ENCODE measurements around the gene RNASEH2B.

DNA sequence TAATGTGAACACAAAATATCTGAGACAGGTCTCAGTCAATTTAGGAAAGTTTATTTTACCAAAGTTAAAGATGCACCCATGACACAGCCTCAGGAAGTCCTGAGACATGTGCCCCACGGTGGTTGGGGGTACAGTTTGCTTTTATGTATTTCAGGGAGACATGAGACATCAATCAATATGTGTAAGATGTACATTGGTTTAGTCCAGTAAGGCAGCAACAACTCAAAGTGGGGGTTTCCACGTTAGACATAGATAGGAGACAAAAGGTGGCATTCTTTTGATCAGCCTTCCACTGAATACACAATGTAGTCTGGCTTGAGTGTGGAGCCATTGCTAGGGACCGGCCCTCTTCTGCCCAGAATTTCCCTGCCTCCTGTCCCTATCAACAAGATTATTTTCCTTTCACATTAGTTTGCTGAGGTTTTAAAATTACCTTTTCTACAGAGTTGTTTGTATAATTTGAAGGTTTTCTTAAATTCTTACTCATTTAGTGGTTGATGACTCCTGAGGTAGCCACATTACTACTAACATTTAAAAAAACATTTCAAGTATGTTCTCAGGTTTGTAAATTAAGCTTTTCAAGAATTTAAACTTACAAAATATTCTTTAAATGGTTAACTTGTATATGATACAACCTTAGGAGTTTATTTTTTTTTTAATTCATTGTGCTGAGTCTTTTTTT is 33.2 kb downstream of the RNASEH2B start:
- TF ChIP-seq, protein P1, sequence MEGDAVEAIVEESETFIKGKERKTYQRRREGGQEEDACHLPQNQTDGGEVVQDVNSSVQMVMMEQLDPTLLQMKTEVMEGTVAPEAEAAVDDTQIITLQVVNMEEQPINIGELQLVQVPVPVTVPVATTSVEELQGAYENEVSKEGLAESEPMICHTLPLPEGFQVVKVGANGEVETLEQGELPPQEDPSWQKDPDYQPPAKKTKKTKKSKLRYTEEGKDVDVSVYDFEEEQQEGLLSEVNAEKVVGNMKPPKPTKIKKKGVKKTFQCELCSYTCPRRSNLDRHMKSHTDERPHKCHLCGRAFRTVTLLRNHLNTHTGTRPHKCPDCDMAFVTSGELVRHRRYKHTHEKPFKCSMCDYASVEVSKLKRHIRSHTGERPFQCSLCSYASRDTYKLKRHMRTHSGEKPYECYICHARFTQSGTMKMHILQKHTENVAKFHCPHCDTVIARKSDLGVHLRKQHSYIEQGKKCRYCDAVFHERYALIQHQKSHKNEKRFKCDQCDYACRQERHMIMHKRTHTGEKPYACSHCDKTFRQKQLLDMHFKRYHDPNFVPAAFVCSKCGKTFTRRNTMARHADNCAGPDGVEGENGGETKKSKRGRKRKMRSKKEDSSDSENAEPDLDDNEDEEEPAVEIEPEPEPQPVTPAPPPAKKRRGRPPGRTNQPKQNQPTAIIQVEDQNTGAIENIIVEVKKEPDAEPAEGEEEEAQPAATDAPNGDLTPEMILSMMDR (IDR thresholded peaks at IDR 0.05), result no peak
- TF ChIP-seq EP300 (IDR thresholded peaks at IDR 0.05), result no peak

All from ovary (tissue), 3 donors.